ENCODE results near the gene CCAR1.
"Not testable (repeated sequence)": the region's sequence is repeated elsewhere in the genome, so short reads cannot be mapped to it uniquely, and the experiment has no call there.

Gene CCAR1

GRCh38 chr10:68831961-68832455, 111.0 kb downstream of the CCAR1 start:
- no peak for DNase-seq (ENCODE audit: low read depth)

DNA sequence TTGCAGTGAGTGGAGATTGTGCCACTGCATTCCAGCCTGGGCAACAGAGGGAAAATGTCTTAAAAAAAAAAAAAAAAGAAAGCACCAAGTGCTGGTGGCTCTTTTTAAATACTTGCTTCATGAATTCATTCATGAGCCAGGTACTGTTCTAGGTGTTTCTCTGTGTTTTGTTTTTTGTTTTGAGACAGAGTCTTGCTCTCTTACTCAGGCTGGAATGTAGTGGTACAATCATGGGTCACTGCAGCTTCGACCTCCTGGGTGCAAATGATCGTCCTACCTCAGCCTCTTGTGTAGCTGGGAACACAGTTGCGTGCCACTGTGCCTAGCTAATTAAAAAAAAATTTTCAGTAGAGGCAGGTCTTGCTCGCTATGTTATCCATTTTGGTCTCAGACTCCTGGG, 111.6 kb downstream of the CCAR1 start:
- DNase-seq (ENCODE audit: low read depth) = no peak
- TF ChIP-seq, protein P1, sequence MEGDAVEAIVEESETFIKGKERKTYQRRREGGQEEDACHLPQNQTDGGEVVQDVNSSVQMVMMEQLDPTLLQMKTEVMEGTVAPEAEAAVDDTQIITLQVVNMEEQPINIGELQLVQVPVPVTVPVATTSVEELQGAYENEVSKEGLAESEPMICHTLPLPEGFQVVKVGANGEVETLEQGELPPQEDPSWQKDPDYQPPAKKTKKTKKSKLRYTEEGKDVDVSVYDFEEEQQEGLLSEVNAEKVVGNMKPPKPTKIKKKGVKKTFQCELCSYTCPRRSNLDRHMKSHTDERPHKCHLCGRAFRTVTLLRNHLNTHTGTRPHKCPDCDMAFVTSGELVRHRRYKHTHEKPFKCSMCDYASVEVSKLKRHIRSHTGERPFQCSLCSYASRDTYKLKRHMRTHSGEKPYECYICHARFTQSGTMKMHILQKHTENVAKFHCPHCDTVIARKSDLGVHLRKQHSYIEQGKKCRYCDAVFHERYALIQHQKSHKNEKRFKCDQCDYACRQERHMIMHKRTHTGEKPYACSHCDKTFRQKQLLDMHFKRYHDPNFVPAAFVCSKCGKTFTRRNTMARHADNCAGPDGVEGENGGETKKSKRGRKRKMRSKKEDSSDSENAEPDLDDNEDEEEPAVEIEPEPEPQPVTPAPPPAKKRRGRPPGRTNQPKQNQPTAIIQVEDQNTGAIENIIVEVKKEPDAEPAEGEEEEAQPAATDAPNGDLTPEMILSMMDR (conservative IDR thresholded peaks at IDR 0.05; ENCODE audit: low read depth, low read length) = no peak
- no peak overlapping the region for H3K4me3 ChIP-seq (ENCODE audit: low read depth, low read length)

More at GRCh38 chr10:68831961-68832455, 111.0 kb downstream of the CCAR1 start:
- TF ChIP-seq, protein P1 (conservative IDR thresholded peaks at IDR 0.05; ENCODE audit: low read depth, low read length) = no peak
- H3K4me3 ChIP-seq (ENCODE audit: low read depth, low read length) = no peak overlapping the region

DNA sequence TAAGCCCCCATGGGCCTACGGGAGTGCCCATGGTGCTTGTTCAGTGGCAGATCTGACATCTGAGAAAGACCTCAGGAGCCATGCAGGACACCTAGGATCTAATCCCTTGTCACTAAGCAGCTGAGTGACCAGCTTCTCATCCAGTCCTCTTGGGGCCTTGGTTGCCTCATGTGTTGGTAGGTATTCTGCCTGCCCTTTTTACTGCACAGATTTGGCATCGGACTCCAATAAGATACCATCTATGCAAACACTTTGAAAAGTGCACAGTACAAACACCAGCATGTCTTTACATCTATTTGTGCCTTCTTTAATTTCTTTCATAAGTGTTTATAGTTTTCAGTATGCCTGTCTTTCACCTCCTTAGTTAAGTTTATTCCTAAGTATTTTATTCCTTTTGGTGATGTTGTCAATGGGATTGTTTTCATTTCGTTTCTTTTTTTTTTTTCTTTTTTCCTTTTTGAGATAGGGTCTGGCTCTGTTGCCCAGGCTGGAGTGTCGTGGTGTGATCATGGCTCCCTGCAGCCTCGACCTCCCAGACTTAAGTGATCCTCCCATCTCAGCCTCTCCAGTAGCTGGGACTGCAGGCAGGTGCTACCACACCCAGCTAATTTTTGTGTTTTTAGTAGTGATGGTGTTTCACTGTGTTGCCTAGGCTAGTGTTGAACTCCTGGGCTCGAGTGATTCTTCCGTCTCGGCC, 116.7 kb downstream of the CCAR1 start:
- H3K4me3 ChIP-seq (ENCODE audit: low read depth, low read length) = no peak overlapping the region
- DNase-seq (ENCODE audit: low read depth) = no peak
- TF ChIP-seq, protein P1 (conservative IDR thresholded peaks at IDR 0.05; ENCODE audit: low read depth, low read length) = no peak

DNA sequence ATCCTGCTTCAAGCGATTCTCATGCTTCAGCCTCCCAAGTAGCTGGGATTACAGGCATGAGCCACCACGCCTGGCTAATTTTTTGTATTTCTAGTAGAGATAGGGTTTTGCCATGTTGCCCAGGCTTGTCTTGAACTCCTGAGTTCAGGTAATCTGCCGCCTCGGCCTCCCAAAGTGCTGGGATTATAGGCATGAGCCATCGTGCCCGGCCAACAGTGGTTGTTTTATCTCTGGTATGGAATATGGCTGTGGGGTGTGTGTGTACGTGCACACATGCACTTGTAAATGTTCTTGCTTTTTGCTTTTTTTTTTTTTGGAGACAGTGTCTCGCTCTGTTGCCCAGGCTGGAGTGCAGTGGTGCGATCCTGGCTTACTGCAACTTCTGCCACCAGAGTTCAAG, 119.6 kb downstream of the CCAR1 start:
- DNase-seq (ENCODE audit: low read depth); H3K4me3 ChIP-seq (ENCODE audit: low read depth, low read length): not testable (repeated sequence)

All from choroid plexus epithelial cell (primary cell).